Measurements from ENCODE around the gene S100PBP.

Gene S100PBP

GRCh38 chr1:32869923-32870614 is 52.6 kb downstream of the S100PBP start:
- no peak for DNase-seq (ENCODE audit: low read depth)

- no peak for DNase-seq (ENCODE audit: low read depth)
Observed at GRCh38 chr1:32870615-32871363, 53.3 kb downstream of the S100PBP start, which contains the start of gene FNDC5. Gene FNDC5, minus strand, starts transcription at chr1:32870912.

- DNase-seq (ENCODE audit: low read depth): no peak
Observed at GRCh38 chr1:32871364-32872191, 54.1 kb downstream of the S100PBP start.

GRCh38 chr1:32872192-32872460 is 54.7 kb downstream of the S100PBP start:
- DNase-seq (ENCODE audit: low read depth): no peak

- DNase-seq (ENCODE audit: low read depth): no peak
Observed at GRCh38 chr1:32873484-32873883, 56.0 kb downstream of the S100PBP start.

- no peak for DNase-seq (ENCODE audit: low read depth)
Observed at GRCh38 chr1:32874860-32875752, 57.7 kb downstream of the S100PBP start.

- DNase-seq (ENCODE audit: low read depth): peak; percentile 45
Observed at GRCh38 chr1:32876341-32877210, 59.1 kb downstream of the S100PBP start.

- no peak for DNase-seq (ENCODE audit: low read depth)
Observed at GRCh38 chr1:32877211-32878110, 60.0 kb downstream of the S100PBP start.

GRCh38 chr1:32878183-32878582 is 60.7 kb downstream of the S100PBP start:
- DNase-seq (ENCODE audit: low read depth): no peak

- DNase-seq (ENCODE audit: low read depth): no peak
Observed at GRCh38 chr1:32878637-32879041, 61.2 kb downstream of the S100PBP start.

GRCh38 chr1:32881291-32881690 is 63.8 kb downstream of the S100PBP start:
- no peak for DNase-seq (ENCODE audit: low read depth)

- DNase-seq (ENCODE audit: low read depth): no peak
Observed at GRCh38 chr1:32881871-32882850, 64.7 kb downstream of the S100PBP start.

- DNase-seq (ENCODE audit: low read depth): no peak
Observed at GRCh38 chr1:32883338-32884031, 66.0 kb downstream of the S100PBP start.

GRCh38 chr1:32884032-32884372 is 66.5 kb downstream of the S100PBP start:
- no peak for DNase-seq (ENCODE audit: low read depth)

- DNase-seq (ENCODE audit: low read depth): no peak
Observed at GRCh38 chr1:32884726-32885125, 67.3 kb downstream of the S100PBP start.

- DNase-seq (ENCODE audit: low read depth): no peak
Observed at GRCh38 chr1:32885676-32886003, 68.2 kb downstream of the S100PBP start.

GRCh38 chr1:32886004-32886827 is 68.8 kb downstream of the S100PBP start, which contains the start of gene HPCA:
Gene HPCA, plus strand, starts transcription at chr1:32886491. Its CDS starts 2,408 bp downstream, at chr1:32888899.
- no peak for DNase-seq (ENCODE audit: low read depth)

Measured in T follicular helper cell (primary cell).